SK-N-SH (cell line): Measurements from ENCODE around the gene SLC7A6OS. TPM values are rescaled to one million over a fixed set of nuclear protein-coding genes. Genes with fewer than 3 reads are reported as not detected.
A peak's percentile ranks its signal among the peaks of the same experiment; 100 is the strongest.

ENCODE experiments used
- CTCF ChIA-PET: fragments of 300-600, 350-600 bp; formaldehyde crosslinking; extraction: SDS; loops from one replicate; lab custom pipeline; 2021; lab: Yijun Ruan, JAX
- POLR2A ChIA-PET: fragments of 350-600 bp; sonication (Branson Sonifier 250); formaldehyde crosslinking; extraction: SDS; loops from one replicate; lab custom pipeline; 2020; ENCODE audit warnings: antibody characterized with exemption, inconsistent platforms; lab: Yijun Ruan, JAX
- DNase-seq: peaks from one replicate; pipeline ENCODE4 v3.0.0; 2012
- H2AFZ ChIP-seq: fragments of 200-600 bp; sonication (generic); 2 replicates; pipeline ENCODE4 v1.8.1; 2016; ENCODE audit warnings: antibody characterized with exemption, mild to moderate bottlenecking, low read depth
- H3F3A ChIP-seq: fragments of 200-600 bp; sonication (generic); replicated peaks from 2 replicates; pipeline ENCODE3; 2016; ENCODE audit warnings: antibody characterized with exemption, mild to moderate bottlenecking; ENCODE audit not compliant: insufficient read depth
- H3K27ac ChIP-seq, 2 experiments: fragments of 200-500 bp in 1 of 2; fragments of 200-600 bp in 1 of 2; sonication (Bioruptor generic) in 1 of 2; sonication (generic), shearing (Covaris generic) in 1 of 2; 2 replicates each; pipeline versions ENCODE4 v1.5.1 to v1.6.1; 2014 to 2016; ENCODE audit warnings: low read depth in 2 of 2, inconsistent platforms in 1 of 2, low read length in 1 of 2, mild to moderate bottlenecking in 1 of 2, mixed read lengths in 1 of 2
- H3K27me3 ChIP-seq: fragments of 200-600 bp; sonication (generic), shearing (Covaris generic); 2 replicates; pipeline ENCODE4 v1.6.1; 2016; ENCODE audit warnings: mixed run types; ENCODE audit not compliant: insufficient read depth
- H3K36me3 ChIP-seq, 2 experiments: fragments of 200-500 bp in 1 of 2; fragments of 200-600 bp in 1 of 2; sonication (Bioruptor generic) in 1 of 2; sonication (generic) in 1 of 2; replicated peaks in 1 of 2; 2 replicates each; pipeline versions ENCODE3 to v1.5.1; 2014 to 2016; ENCODE audit warnings: low read length in 1 of 2, mild to moderate bottlenecking in 1 of 2; ENCODE audit not compliant: insufficient read depth in 2 of 2, control insufficient read depth in 1 of 2
- H3K4me1 ChIP-seq, 2 experiments: fragments of 200-500 bp in 1 of 2; fragments of 200-600 bp in 1 of 2; sonication (Bioruptor generic) in 1 of 2; sonication (generic), shearing (Covaris generic) in 1 of 2; 2 replicates each; pipeline versions ENCODE4 v1.5.1 to v1.6.1; 2014 to 2016; ENCODE audit warnings: low read depth in 1 of 2, low read length in 1 of 2, mixed run types in 1 of 2; ENCODE audit not compliant: insufficient read depth in 2 of 2, control insufficient read depth in 1 of 2
- H3K4me2 ChIP-seq: fragments of 200-600 bp; sonication (generic), shearing (Covaris generic); 2 replicates; pipeline ENCODE4 v1.6.1; 2017; ENCODE audit warnings: mixed run types
- H3K4me3 ChIP-seq, 2 experiments: fragments of 200-500 bp in 1 of 2; fragments of 200-600 bp in 1 of 2; sonication (Bioruptor generic) in 1 of 2; sonication (generic), shearing (Covaris generic) in 1 of 2; 2 replicates each; pipeline versions ENCODE4 v1.5.1 to v1.8.1; 2014 to 2016; ENCODE audit warnings: low read depth in 2 of 2, inconsistent platforms in 1 of 2, low read length in 1 of 2, mild to moderate bottlenecking in 1 of 2, mixed read lengths in 1 of 2, moderate library complexity in 1 of 2
- H3K79me2 ChIP-seq: fragments of 200-600 bp; sonication (generic); 2 replicates; pipeline ENCODE4 v1.8.1; 2017; ENCODE audit warnings: mild to moderate bottlenecking; ENCODE audit not compliant: insufficient read depth
- H3K9ac ChIP-seq: fragments of 200-600 bp; sonication (generic); 2 replicates; pipeline ENCODE4 v1.6.1; 2017; ENCODE audit warnings: mixed run types
- H3K9me2 ChIP-seq: fragments of 200-600 bp; sonication (generic); 2 replicates; pipeline ENCODE4 v1.6.1; 2017; ENCODE audit warnings: mixed run types
- H3K9me3 ChIP-seq: fragments of 200-600 bp; sonication (generic); 2 replicates; pipeline ENCODE4 v1.6.1; 2017; ENCODE audit warnings: mixed run types, mild to moderate bottlenecking, moderate library complexity
- H4K20me1 ChIP-seq: fragments of 200-600 bp; sonication (generic); 2 replicates; pipeline ENCODE4 v1.6.1; 2017; ENCODE audit warnings: mild to moderate bottlenecking, mixed run types; ENCODE audit not compliant: insufficient read depth
- RAD21 ChIP-seq: IDR thresholded peaks from 2 replicates; pipeline ENCODE4 v1.6.1; 2012; ENCODE audit warnings: mild to moderate bottlenecking, low read length
- RCOR1 ChIP-seq: fragments of 150-350 bp; IDR thresholded peaks from 2 replicates; pipeline ENCODE4 v1.6.1; 2017; ENCODE audit warnings: antibody characterized with exemption, low read length
- REST ChIP-seq: IDR thresholded peaks from 2 replicates; pipeline ENCODE4 v1.6.1; 2012; ENCODE audit warnings: mild to moderate bottlenecking, low read depth, low read length, moderate library complexity
- TCF12 ChIP-seq: IDR thresholded peaks from 2 replicates; pipeline ENCODE4 v1.4.0; 2012
- USF2 ChIP-seq: fragments of 150-350 bp; IDR thresholded peaks from 2 replicates; pipeline ENCODE4 v1.6.1; 2017; ENCODE audit warnings: antibody characterized with exemption, low read length, low read depth, borderline replicate concordance
- WGBS: methylation state at CpG from one replicate; pipeline ENCODE4 v1.1.6; 2017; ENCODE audit warnings: low lambda C conversion rate; 5-methylcytosine and 5-hydroxymethylcytosine counted together
- polyA plus RNA-seq, 3 experiments: library from polyadenylated mRNA; depleted of rRNA; stranded (reverse); fragments of >200 nt; gene quantifications; 2 replicates each; pipeline ENCODE4 v1.2.3, GENCODE V29; 2012

SLC7A6OS gene
- polyA plus RNA-seq, 1 of the 3 experiments (the other 2 are of a cell fraction) = 6.6 TPM

GRCh38 chr16:68264128-68265077 lies 46.3 kb downstream of the SLC7A6OS start, which contains the start of gene SLC7A6 (continued):
- TF ChIP-seq RCOR1 (0 out of 2 replicates have a peak, but pooled peaks have one; percentile 13), USF2 (no peak), REST (no peak; the same call in 1 of the 2 replicates)

- Histone ChIP-seq H3K4me2 (peak overlapping the region; percentile 91), H3K9ac (peak overlapping the region; percentile 91), H3K4me1 (peaks cover 0 to 4% of the 10 kb centered on the region in 2 experiments; a peak in 2 of 4 replicates), H3K27me3 (no peaks in the 10 kb centered on the region), H2AFZ (peak overlapping the region; percentile 71; the same call in 1 of the 2 replicates), H4K20me1 (no peaks in the 10 kb centered on the region), H3F3A (peaks cover 22% of the 10 kb centered on the region), H3K79me2 (peaks cover 41% of the 10 kb centered on the region), H3K9me3 (no peaks in the 10 kb centered on the region), H3K4me3 (peak overlapping the region; percentile 65 to 80), H3K27ac (peak overlapping the region; percentile 87 to 89), H3K9me2 (no peaks in the 10 kb centered on the region), H3K36me3 (peaks cover 9 to 11% of the 10 kb centered on the region in 2 experiments)
- POLR2A ChIA-PET = interaction anchor here (0.5 to 3.1 kb wide), 11 partner anchors 9 to 269 kb away, joined by 3 to 16 read pairs (median 3); partner anchors contain the start of genes NFATC3, PLA2G15, PRMT7 and SLC7A6OS
- TF ChIP-seq TCF12 (no peak), RAD21 (0 out of 2 replicates have a peak, but pooled peaks have one; percentile 10)
- WGBS = 54% methylated on average over 9 of the region's 11 CpGs
- no peak for DNase-seq
- CTCF ChIA-PET = interaction anchor here (0.6 to 13.8 kb wide), 29 partner anchors 9 to 1401 kb away, joined by 3 to 355 read pairs (median 5); partner anchors contain the start of genes PLA2G15, PRMT7 and SLC7A6OS
These were observed 47.1 kb downstream of the SLC7A6OS start for GRCh38 chr16:68263559-68264127.
